ENCODE results near the gene PACS2. TPM values are rescaled to one million over a fixed set of nuclear protein-coding genes. Genes with fewer than 3 reads are reported as not detected.
"Not testable (repeated sequence)": the region's sequence is repeated elsewhere in the genome, so short reads cannot be mapped to it uniquely, and the experiment has no call there.

The PACS2 gene
- total RNA-seq, 3 donors from 2014 or later = 23.1 to 27.2 (median 24.8) TPM

- Mint-ChIP-seq H3K9me3 (no peaks in the 10 kb centered on the region), H3K27me3 (ENCODE audit: low read depth) (no peaks in the 10 kb centered on the region), H3K4me3 (no peak overlapping the region), H3K36me3 (ENCODE audit: insufficient read depth) (no peaks in the 10 kb centered on the region), H3K4me1 (ENCODE audit: low read depth) (peaks cover 3% of the 10 kb centered on the region)
- no peak for DNase-seq
- no peak for ATAC-seq
Observed at GRCh38 chr14:105354541-105354940, 40.0 kb downstream of the PACS2 start.

GRCh38 chr14:105355049-105355575 lies 40.6 kb downstream of the PACS2 start:
- Mint-ChIP-seq H3K27me3 (ENCODE audit: low read depth) (no peaks in the 10 kb centered on the region), H3K4me1 (ENCODE audit: low read depth) (peaks cover 3% of the 10 kb centered on the region), H3K4me3 (no peak overlapping the region), H3K36me3 (ENCODE audit: insufficient read depth) (no peaks in the 10 kb centered on the region), H3K9me3 (no peaks in the 10 kb centered on the region)
- ATAC-seq = no peak
- DNase-seq = no peak

- Mint-ChIP-seq H3K36me3 (ENCODE audit: insufficient read depth) (no peaks in the 10 kb centered on the region), H3K27me3 (ENCODE audit: low read depth) (no peaks in the 10 kb centered on the region), H3K4me1 (ENCODE audit: low read depth) (peaks cover 3% of the 10 kb centered on the region), H3K4me3 (no peak overlapping the region), H3K9me3 (no peaks in the 10 kb centered on the region)
- ATAC-seq (no peak), DNase-seq (no peak)
Observed at GRCh38 chr14:105355850-105356604, 41.5 kb downstream of the PACS2 start.

- no peaks in the 10 kb centered on the region for H3K36me3 Mint-ChIP-seq (ENCODE audit: insufficient read depth)
- no peaks in the 10 kb centered on the region for H3K27me3 Mint-ChIP-seq (ENCODE audit: low read depth)
- no peak overlapping the region for H3K4me3 Mint-ChIP-seq
- no peak for DNase-seq
- H3K4me1 Mint-ChIP-seq (ENCODE audit: low read depth) = peaks cover 3% of the 10 kb centered on the region
- H3K9me3 Mint-ChIP-seq = no peaks in the 10 kb centered on the region
- no peak for ATAC-seq
Observed at GRCh38 chr14:105356927-105357326, 42.4 kb downstream of the PACS2 start.

- H3K9me3 Mint-ChIP-seq = no peaks in the 10 kb centered on the region
- H3K4me1 Mint-ChIP-seq (ENCODE audit: low read depth) = no peaks in the 10 kb centered on the region
Observed at GRCh38 chr14:105357626-105358025, 43.1 kb downstream of the PACS2 start.

GRCh38 chr14:105358140-105358846 lies 43.7 kb downstream of the PACS2 start:
- Mint-ChIP-seq H3K9me3 (no peaks in the 10 kb centered on the region), H3K36me3 (ENCODE audit: insufficient read depth) (no peaks in the 10 kb centered on the region), H3K27me3 (ENCODE audit: low read depth) (no peaks in the 10 kb centered on the region), H3K4me3 (no peak overlapping the region), H3K4me1 (ENCODE audit: low read depth) (no peaks in the 10 kb centered on the region)
- DNase-seq = no peak
- ATAC-seq = no peak

More at GRCh38 chr14:105357626-105358025, 43.1 kb downstream of the PACS2 start:
- no peaks in the 10 kb centered on the region for H3K27me3 Mint-ChIP-seq (ENCODE audit: low read depth)
- ATAC-seq = no peak
- no peak for DNase-seq
- H3K36me3 Mint-ChIP-seq (ENCODE audit: insufficient read depth) = no peaks in the 10 kb centered on the region
- H3K4me3 Mint-ChIP-seq = no peak overlapping the region

GRCh38 chr14:105358943-105359342 lies 44.4 kb downstream of the PACS2 start:
- DNase-seq (no peak), ATAC-seq (no peak)
- Mint-ChIP-seq H3K4me3 (no peak overlapping the region), H3K27me3 (ENCODE audit: low read depth) (no peaks in the 10 kb centered on the region), H3K9me3 (no peaks in the 10 kb centered on the region), H3K36me3 (ENCODE audit: insufficient read depth) (no peaks in the 10 kb centered on the region), H3K4me1 (ENCODE audit: low read depth) (peaks cover 6% of the 10 kb centered on the region)

DNA sequence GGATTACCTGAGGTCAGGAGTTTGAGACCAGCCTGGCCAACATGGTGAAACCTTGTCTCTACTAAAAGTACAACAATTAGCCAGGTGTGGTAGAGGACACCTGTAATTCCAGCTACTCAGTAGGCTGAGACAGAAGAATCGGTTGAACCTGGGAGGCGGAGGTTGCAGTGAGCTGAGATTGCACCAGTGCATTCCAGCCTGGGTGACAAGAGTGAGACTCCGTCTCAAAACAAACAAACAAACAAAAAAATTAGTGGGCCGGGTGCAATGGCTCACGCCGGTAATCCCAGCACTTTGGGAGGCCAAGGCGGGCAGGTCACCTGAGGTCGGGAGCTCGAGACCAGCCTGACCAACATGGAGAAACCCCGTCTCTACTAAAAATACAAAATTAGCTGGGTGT lies 46.9 kb downstream of the PACS2 start:
- not testable (repeated sequence) for DNase-seq; H3K4me1 Mint-ChIP-seq (ENCODE audit: low read depth); H3K27me3 Mint-ChIP-seq (ENCODE audit: low read depth); H3K4me3 Mint-ChIP-seq; ATAC-seq; H3K9me3 Mint-ChIP-seq; H3K36me3 Mint-ChIP-seq (ENCODE audit: insufficient read depth)

DNA sequence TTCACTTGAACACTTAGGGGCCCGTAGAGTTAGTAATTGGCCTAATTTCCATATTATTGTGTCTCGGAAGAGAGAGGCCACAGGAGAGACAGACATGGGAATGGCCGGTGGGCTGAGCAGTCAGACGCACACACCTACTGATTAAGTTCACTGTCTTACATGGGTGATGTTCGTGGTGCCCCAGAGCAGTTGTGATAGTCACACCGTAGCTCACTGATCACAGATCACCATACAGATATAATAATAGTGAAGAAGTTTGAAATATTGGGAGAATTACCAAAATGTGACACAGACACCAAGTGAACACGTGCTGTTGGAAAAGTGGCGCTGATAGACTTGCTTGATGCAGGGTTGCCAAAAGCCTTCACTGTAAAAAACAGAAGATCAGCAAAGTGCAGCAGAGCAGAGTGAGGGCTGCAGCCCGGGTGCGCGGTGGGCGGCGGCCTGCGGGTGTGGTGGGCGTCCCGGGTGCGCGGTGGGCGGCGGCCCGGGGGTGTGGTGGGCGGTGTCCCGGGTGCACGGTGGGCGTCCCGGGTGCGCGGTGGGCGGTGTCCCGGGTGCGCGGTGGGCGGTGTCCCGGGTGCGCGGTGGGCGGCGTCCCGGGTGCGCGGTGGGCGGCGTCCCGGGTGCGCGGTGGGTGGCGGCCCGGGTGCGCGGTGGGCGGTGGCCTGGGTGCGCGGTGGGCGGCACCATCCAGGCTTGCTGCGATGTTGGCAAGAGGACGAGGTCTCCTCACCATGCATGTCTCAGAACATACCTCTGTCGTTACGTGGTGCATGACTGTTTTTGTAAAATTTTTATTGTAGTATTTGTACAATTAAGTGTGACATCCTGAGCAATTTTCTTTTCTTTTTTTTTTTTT lies 49.5 kb downstream of the PACS2 start:
- ATAC-seq (peak; percentile 64 to 66), DNase-seq (peak; percentile 19)
- no peaks in the 10 kb centered on the region for H3K36me3 Mint-ChIP-seq (ENCODE audit: insufficient read depth)
- peak overlapping the region; percentile 20 for H3K4me3 Mint-ChIP-seq
- H3K4me1 Mint-ChIP-seq (ENCODE audit: low read depth) = peaks cover 7% of the 10 kb centered on the region
- no peaks in the 10 kb centered on the region for H3K9me3 Mint-ChIP-seq
- H3K27me3 Mint-ChIP-seq (ENCODE audit: low read depth) = no peaks in the 10 kb centered on the region

GRCh38 chr14:105365101-105365500 lies 50.6 kb downstream of the PACS2 start:
- Mint-ChIP-seq H3K36me3 (ENCODE audit: insufficient read depth) (no peaks in the 10 kb centered on the region), H3K27me3 (ENCODE audit: low read depth) (no peaks in the 10 kb centered on the region), H3K4me3 (no peak overlapping the region), H3K9me3 (no peaks in the 10 kb centered on the region), H3K4me1 (ENCODE audit: low read depth) (peaks cover 7% of the 10 kb centered on the region)
- no peak for DNase-seq
- no peak for ATAC-seq

- H3K27me3 Mint-ChIP-seq (ENCODE audit: low read depth) = no peaks in the 10 kb centered on the region
- no peaks in the 10 kb centered on the region for H3K9me3 Mint-ChIP-seq
- no peak for DNase-seq
- ATAC-seq = no peak
- H3K4me1 Mint-ChIP-seq (ENCODE audit: low read depth) = peaks cover 8% of the 10 kb centered on the region
- H3K4me3 Mint-ChIP-seq = no peak overlapping the region
- peaks cover under 1% of the 10 kb centered on the region for H3K36me3 Mint-ChIP-seq (ENCODE audit: insufficient read depth)
Observed at GRCh38 chr14:105365681-105366080, 51.1 kb downstream of the PACS2 start.

DNA sequence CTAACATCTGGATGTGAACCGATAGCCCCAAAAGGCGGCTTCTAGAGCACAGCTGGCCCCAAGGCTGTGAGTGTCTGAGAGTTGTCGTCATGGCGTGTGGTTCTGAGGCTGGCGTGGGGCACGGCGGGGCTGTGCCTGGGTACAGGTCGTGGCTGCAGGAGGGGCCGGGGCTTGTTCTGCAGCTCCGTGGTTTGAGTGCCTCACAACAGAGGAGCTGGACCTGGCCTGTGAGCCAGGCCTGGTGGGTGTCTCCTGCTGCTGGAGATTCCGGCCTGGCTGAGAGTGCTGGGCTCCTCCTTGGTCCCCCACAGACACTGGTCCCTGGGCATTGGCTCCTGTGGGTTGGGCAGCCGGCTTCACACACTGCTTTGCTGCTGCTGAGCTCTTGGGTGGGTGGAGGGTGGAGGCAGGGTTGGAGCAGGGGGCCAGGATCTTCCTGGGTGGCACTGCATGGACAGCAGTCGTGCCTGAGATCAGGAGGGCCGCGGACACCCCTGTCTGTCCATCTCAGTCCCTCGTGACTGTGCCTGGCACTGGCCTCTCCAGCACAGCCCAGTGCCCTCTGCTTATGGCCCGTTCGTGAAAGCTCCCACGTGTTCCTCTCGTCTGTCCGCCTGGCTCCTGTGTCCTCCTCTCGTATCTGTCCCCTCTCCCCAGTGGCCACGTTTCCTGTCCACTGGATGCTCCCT lies 52.0 kb downstream of the PACS2 start:
- Mint-ChIP-seq H3K4me1 (ENCODE audit: low read depth) (peaks cover 10% of the 10 kb centered on the region), H3K9me3 (no peaks in the 10 kb centered on the region), H3K36me3 (ENCODE audit: insufficient read depth) (peaks cover 1% of the 10 kb centered on the region), H3K4me3 (no peak overlapping the region), H3K27me3 (ENCODE audit: low read depth) (no peaks in the 10 kb centered on the region)
- ATAC-seq (no peak), DNase-seq (no peak)

- Mint-ChIP-seq H3K9me3 (no peaks in the 10 kb centered on the region), H3K36me3 (ENCODE audit: insufficient read depth) (peaks cover 1% of the 10 kb centered on the region), H3K27me3 (ENCODE audit: low read depth) (no peaks in the 10 kb centered on the region), H3K4me3 (no peak overlapping the region), H3K4me1 (ENCODE audit: low read depth) (peaks cover 10% of the 10 kb centered on the region)
- DNase-seq (no peak), ATAC-seq (no peak)
Observed at GRCh38 chr14:105367116-105368031, 52.8 kb downstream of the PACS2 start.

Data from activated T-cell treated with anti-CD3 and anti-CD28 coated beads, Interleukin-2, amount 50 U/mL, for 4 hours (primary cell).